Fibroblast of villous mesenchyme (primary cell): ENCODE results near the gene RFT1. TPM values are rescaled to one million over a fixed set of nuclear protein-coding genes. Genes with fewer than 3 reads are reported as not detected.
A peak's percentile ranks its signal among the peaks of the same experiment; 100 is the strongest.

Experiments used
- DNase-seq: peaks from one replicate; pipeline ENCODE4 v3.0.0-alpha.2; 2010; ENCODE audit warnings: low read depth
- H3K4me3 ChIP-seq: 2 replicates; pipeline ENCODE4 v1.5.1; 2011; ENCODE audit warnings: low read depth, mild to moderate bottlenecking, low read length
- CTCF ChIP-seq: IDR thresholded peaks from 2 replicates; pipeline ENCODE4 v1.5.1; 2012; ENCODE audit warnings: low read depth, mild to moderate bottlenecking, low read length; ENCODE audit not compliant: insufficient read depth
- total RNA-seq: library from RNA; depleted of rRNA; stranded (reverse); fragments of >200 nt; gene quantifications from 2 replicates; pipeline ENCODE4 v1.2.3, GENCODE V29; 2012

RFT1 gene
- total RNA-seq, 1 donor = 13.4 TPM

GRCh38 chr3:53162672-53163443, 32.6 kb upstream of the RFT1 start:
- no peak for TF ChIP-seq CTCF
- H3K4me3 ChIP-seq = peak overlapping the region; percentile 89
- no peak for DNase-seq

GRCh38 chr3:53161820-53162671, 31.8 kb upstream of the RFT1 start:
- DNase-seq = peak; percentile 24
- TF ChIP-seq CTCF = no peak
- H3K4me3 ChIP-seq = peak overlapping the region; percentile 89

- TF ChIP-seq CTCF = no peak
- H3K4me3 ChIP-seq = peak overlapping the region; percentile 89
- peak; percentile 17 for DNase-seq
Measured at GRCh38 chr3:53161450-53161819, 31.2 kb upstream of the RFT1 start.

- peak; percentile 78 for DNase-seq
- H3K4me3 ChIP-seq = peak within 1 kb of the TSS; percentile 89
- TF ChIP-seq CTCF = peak; percentile 40
Measured at GRCh38 chr3:53160660-53161449, 30.6 kb upstream of the RFT1 start, which contains the start of gene PRKCD. PRKCD (plus strand) TSS chr3:53161209; CDS start chr3:53178423, 17,214 bp downstream.

- H3K4me3 ChIP-seq = peak overlapping the region; percentile 89
- no peak for DNase-seq
- no peak for TF ChIP-seq CTCF
Measured at GRCh38 chr3:53160061-53160659, 29.9 kb upstream of the RFT1 start.
